GM12874 (cell line): Measurements from ENCODE around the gene PNPLA7.

Source experiments
- TF ChIP-seq, protein P1 (sequence below): IDR thresholded peaks from 2 replicates; pipeline ENCODE4 v1.5.1; 2011; ENCODE audit warnings: low read depth, mild to moderate bottlenecking, control low read depth, low read length, moderate library complexity; ENCODE audit not compliant: insufficient read depth

The PNPLA7 gene

DNA sequence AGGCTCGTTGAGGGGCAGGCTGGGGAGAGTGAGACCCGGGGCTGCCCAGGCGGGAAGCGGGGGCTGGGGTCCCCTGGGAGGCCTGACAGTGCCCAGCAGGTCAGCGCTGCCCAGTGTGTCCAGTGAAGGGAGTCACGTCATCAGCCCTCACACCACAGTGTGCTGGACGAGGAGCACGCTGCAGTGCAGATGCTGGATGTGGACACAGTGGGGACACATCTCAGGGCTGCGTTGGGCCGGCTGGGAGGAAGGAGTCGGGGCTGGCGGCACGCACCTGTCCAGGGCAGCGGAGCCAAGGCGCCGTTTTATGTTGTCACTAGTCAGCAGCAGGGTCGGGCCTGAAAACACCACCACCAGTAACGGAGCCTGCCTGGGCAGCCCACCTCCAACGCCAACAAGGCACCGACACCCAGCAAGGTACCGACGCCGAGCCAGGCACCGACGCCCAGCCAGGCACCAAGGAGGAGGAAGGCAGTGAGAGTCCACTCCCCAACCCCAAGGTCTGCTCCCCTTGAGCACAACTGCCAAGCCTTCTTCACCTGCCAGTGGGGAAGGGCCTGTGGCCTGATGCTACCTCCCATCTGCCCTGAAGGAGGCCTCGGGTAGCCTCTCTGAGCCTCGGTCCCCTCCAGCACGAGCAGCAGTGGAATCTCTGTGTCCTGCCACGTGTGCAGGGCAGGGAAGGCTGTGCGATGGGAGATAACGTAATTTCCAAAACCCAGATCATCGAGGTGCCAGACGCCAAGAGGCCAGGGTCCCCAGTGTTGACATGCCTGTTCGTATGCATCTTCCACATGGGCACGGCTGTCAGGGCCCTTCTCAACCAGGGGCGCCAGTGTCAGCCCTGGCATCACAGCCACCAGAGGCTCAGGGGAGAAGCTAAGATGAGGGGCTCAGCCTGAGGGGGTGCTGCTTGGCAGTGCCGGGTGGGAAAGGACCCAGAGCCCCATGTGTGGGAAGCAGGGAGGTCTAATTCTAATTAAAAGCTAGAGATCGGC, 69.2 kb downstream of the PNPLA7 start:
- TF ChIP-seq, protein P1, sequence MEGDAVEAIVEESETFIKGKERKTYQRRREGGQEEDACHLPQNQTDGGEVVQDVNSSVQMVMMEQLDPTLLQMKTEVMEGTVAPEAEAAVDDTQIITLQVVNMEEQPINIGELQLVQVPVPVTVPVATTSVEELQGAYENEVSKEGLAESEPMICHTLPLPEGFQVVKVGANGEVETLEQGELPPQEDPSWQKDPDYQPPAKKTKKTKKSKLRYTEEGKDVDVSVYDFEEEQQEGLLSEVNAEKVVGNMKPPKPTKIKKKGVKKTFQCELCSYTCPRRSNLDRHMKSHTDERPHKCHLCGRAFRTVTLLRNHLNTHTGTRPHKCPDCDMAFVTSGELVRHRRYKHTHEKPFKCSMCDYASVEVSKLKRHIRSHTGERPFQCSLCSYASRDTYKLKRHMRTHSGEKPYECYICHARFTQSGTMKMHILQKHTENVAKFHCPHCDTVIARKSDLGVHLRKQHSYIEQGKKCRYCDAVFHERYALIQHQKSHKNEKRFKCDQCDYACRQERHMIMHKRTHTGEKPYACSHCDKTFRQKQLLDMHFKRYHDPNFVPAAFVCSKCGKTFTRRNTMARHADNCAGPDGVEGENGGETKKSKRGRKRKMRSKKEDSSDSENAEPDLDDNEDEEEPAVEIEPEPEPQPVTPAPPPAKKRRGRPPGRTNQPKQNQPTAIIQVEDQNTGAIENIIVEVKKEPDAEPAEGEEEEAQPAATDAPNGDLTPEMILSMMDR: no peak

DNA sequence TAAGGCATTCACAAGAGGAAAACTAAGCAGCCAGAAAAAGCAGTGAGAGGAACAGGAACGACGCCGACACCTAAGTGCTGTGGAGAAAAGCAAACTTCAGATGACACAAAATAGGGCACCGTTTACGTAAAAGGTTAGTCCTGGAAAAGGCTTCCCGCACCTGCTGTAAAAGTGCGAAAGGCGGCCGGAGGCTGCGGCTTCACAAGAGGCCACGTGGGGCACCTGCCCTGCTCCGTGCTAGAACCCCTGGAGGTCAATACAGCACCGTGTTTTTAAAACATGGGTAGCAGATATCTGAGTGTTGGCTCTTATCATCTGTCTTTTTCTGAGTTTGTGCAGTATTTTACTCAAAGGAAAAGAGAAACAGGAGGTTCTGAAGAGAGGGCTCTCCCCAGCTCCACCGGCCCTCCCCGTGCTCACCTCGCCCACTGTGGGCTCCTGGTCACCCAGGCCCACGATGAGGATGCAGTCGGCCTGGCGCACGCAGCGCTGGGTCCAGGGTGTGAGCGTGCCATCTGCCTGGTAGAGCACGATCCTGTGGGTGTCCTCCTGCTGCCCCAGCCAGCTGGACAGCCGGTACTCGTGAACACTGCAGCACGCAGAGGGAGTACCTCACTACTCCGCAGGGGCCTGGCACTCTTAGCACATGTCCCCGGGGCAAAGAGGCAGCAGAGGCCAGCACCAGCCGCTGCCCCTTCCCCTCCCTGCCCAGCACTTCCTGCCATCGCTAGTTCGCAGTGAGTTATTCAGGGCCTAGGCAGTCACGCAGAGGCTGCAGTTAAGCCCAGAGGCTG, 70.1 kb downstream of the PNPLA7 start:
- TF ChIP-seq, protein P1: no peak

DNA sequence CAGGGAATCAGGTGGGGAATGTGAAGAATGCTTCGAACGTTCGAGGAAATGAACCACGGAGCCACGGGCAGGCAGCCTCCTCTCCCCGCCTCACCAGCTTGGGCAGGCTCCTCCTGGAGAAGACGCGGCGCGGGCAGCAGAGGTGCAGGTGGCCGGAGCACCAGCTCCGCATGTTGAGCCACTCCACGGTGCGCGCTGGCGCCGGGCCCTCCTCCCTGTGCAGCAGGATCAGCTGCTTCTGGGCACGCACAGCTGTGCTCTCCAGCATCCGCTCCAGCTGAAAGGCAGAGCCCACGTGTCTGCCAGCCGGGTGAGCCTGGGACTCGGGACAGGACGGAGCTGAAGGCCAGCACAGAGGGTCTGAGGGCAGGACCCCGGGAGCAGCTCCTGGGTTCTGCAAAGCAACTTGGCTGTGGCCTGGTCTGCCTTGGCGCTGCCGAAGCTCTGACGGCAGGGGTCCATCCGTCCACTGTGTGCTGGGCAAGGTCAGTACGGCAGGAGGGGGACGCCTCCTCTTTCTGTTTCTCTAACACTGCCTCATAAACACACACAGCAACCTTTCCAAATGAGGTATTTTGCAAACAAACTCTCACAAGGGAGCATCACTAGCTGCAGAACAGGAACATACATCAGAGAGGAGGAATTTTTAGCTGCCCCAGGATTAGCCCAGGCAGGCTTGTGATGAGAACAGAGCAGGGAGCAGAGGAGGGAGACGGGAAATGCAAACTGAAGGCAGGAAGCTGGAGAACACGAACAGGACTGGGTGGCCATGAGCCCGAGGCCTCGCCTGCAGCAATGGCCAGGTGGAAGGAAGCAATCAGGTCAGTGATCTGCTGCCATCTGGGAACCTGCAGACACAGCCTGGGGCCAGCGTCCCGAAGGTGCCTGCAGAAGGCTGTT, 71.0 kb downstream of the PNPLA7 start:
- TF ChIP-seq, protein P1: no peak

DNA sequence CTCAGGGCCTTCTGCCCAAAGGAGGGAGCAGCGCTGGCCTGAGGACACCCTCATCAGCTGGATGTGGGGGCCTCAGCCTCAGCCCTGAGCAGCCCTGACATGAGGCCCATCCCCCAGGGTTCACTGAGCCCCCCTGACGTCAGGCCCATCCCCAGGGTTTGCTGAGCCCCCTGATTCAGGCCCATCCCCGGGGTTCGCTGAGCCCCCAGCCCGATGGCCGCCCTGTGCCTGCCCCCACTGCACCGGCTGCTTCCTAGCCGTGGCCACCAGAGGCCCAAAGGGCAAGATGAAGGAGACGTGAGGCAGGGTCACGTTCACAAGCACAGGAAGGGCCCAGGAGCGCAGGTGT, 71.6 kb downstream of the PNPLA7 start:
- TF ChIP-seq, protein P1: no peak

DNA sequence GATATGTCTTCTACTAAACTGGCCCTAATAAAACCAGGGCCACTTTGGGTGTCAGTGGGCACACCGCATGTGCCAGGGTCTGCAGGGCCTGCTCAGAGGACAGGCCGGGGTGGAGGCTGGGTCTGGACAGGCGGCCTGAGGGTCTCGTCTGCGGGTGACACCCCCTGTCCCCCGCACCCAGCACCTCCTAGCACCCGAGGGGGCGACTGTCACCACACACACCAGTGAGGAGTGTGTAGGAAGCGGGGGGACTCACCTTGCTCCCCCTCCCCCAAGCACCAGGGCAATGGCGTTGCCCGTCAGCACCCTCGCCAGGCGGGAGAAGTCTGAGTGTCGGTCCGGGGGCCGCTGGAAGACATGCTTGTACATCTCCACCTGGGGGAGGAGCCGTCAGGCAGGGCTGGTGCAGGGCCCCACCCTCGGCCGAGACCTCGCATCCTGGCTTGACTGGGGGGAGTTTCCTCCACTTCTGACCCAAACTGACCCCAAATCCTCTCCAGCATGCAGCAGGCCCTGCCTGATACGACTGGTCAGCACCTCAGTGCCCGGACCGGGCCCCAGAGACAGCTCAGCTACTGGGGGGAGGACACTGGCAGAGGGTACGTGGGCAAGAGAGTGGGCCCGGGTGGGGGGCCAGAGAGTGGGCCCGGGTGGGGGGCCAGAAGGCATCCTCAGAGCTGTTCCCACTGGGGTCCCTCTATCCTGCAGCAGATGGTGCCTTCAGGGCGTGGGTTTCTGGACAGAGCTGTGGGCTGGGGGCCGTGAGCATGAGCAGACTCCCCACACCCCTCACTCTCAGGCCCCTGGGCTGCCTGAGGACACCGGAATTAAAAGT, 72.2 kb downstream of the PNPLA7 start:
- TF ChIP-seq, protein P1: no peak

DNA sequence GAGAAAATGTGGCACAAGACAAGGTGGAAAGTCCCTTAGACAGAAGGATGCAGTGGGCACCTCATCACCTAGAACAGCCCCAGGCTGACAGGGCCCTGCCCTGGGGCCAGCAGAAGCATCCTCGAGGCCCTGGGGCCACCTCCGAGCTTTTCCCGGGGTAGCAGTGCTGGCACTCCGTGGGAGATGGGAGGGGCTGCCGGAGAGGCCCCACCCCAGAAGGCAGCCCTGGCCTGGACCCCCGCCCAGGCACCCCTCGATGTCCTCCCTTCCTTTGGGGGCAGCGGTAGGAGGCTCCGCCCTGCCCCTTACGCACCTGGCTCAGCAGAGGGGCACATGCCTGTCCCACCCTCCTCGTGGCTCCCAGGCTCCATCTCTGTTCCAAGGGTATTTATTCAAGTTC, 73.3 kb downstream of the PNPLA7 start:
- TF ChIP-seq, protein P1: no peak
